SK-N-SH treated with all-trans-retinoic acid at 6 μM for 48 hours (cell line): Measurements from ENCODE around the gene U2SURP.

Experiments
- ARNTL ChIP-seq: fragments of 450-650 bp; formaldehyde crosslinking; IDR thresholded peaks from 2 replicates; pipeline ENCODE4 v1.5.0; 2020; ENCODE audit warnings: low read depth, mild to moderate bottlenecking, moderate library complexity, borderline replicate concordance
- CSRNP3 ChIP-seq: fragments of 250-450 bp; sonication (Bioruptor Pico); IDR thresholded peaks from 2 replicates; pipeline ENCODE4 v1.5.1; 2021; ENCODE audit warnings: mild to moderate bottlenecking, moderate library complexity
- PATZ1 ChIP-seq: fragments of 250-450 bp; sonication (Bioruptor Pico); IDR thresholded peaks from 2 replicates; pipeline ENCODE4 v1.8.0; 2020; ENCODE audit warnings: mild to moderate bottlenecking, moderate library complexity, borderline replicate concordance
- TCF4 ChIP-seq: fragments of 250-450 bp; sonication (Bioruptor Pico); IDR thresholded peaks from 2 replicates; pipeline ENCODE4 v1.8.0; 2021; ENCODE audit warnings: mild to moderate bottlenecking, moderate library complexity, borderline replicate concordance
- TSHZ2 ChIP-seq: fragments of 250-450 bp; sonication (Bioruptor Pico); IDR thresholded peaks from 2 replicates; pipeline ENCODE4 v1.5.0; 2020; ENCODE audit warnings: mild to moderate bottlenecking, moderate library complexity
- ZC3H10 ChIP-seq: fragments of 250-450 bp; sonication (Bioruptor Pico); IDR thresholded peaks from 2 replicates; pipeline ENCODE4 v1.5.1; 2021; ENCODE audit warnings: mild to moderate bottlenecking, moderate library complexity
- ZFP3 ChIP-seq: fragments of 250-450 bp; sonication (Bioruptor Pico); IDR thresholded peaks from 2 replicates; pipeline ENCODE4 v1.5.0; 2020; ENCODE audit warnings: mild to moderate bottlenecking, moderate library complexity
- ZFP30 ChIP-seq: fragments of 450-650 bp; formaldehyde crosslinking; IDR thresholded peaks from 2 replicates; pipeline ENCODE4 v1.5.0; 2022; ENCODE audit warnings: mild to moderate bottlenecking, moderate library complexity
- ZNF565 ChIP-seq: fragments of 450-650 bp; formaldehyde crosslinking; conservative IDR thresholded peaks from 2 replicates; pipeline ENCODE4 v1.5.0; 2020; ENCODE audit warnings: low read depth, mild to moderate bottlenecking, moderate library complexity
- ZNF70 ChIP-seq: fragments of 450-650 bp; formaldehyde crosslinking; IDR thresholded peaks from 2 replicates; pipeline ENCODE4 v1.5.0; 2020; ENCODE audit warnings: mild to moderate bottlenecking, moderate library complexity
- ZNF8 ChIP-seq: fragments of 450-650 bp; formaldehyde crosslinking; IDR thresholded peaks from 2 replicates; pipeline ENCODE4 v1.5.0; 2020; ENCODE audit warnings: mild to moderate bottlenecking, moderate library complexity

- TF ChIP-seq PATZ1, result no peak
- no peak for TF ChIP-seq TSHZ2 (CRISPR knock-in tag)
- no peak for TF ChIP-seq TCF4 (CRISPR knock-in tag)
- TF ChIP-seq ZNF8 (CRISPR knock-in tag), result no peak
- TF ChIP-seq ARNTL (CRISPR knock-in tag), result no peak
- TF ChIP-seq ZNF565 (CRISPR knock-in tag), result no peak
- TF ChIP-seq ZFP3, result no peak
- TF ChIP-seq ZFP30 (CRISPR knock-in tag), result no peak
- no peak for TF ChIP-seq CSRNP3 (CRISPR knock-in tag)
- TF ChIP-seq ZC3H10 (CRISPR knock-in tag), result no peak
- no peak for TF ChIP-seq ZNF70
These were observed 49.6 kb upstream of the U2SURP start for GRCh38 chr3:142951794-142952193.
